Activated CD8-positive, alpha-beta memory T cell treated with anti-CD3 and anti-CD28 coated beads for 36 hours (primary cell): ENCODE data around the gene FBXO46. TPM values are rescaled to one million over a fixed set of nuclear protein-coding genes. Genes with fewer than 3 reads are reported as not detected.

Source experiments
- CTCF ChIA-PET: fragments of 350-600 bp; sonication (Branson Sonifier 250); formaldehyde crosslinking; loops from one replicate; lab custom pipeline; 2021; ENCODE audit warnings: antibody characterized with exemption; lab: Charles Lee
- POLR2A ChIA-PET: fragments of 350-600 bp; sonication (Branson Sonifier 250); formaldehyde crosslinking; loops from one replicate; lab custom pipeline; 2021; ENCODE audit warnings: antibody characterized with exemption; lab: Charles Lee
- total RNA-seq, 2 experiments: library from RNA; stranded (reverse); gene quantifications; one replicate each; pipeline ENCODE4 v1.2.3, GENCODE V29; 2021

The FBXO46 gene
- total RNA-seq, 2 experiments from 2014 or later: 26.5 to 30.4 TPM

GRCh38 chr19:45768655-45768983, 37.9 kb upstream of the FBXO46 start:
- CTCF ChIA-PET: interaction anchor here (0.5 to 4.0 kb wide), 16 partner anchors 11 to 344 kb away, joined by 3 to 43 read pairs (median 6); partner anchors contain the start of genes DMWD, FBXO46, QPCTL and SNRPD2
- POLR2A ChIA-PET: interaction anchor here (0.8 to 2.1 kb wide), 6 partner anchors 13 to 77 kb away, joined by 3 to 11 read pairs (median 4); partner anchors contain the start of genes DMPK, FBXO46 and SNRPD2

- POLR2A ChIA-PET: interaction anchor here (0.6 to 2.1 kb wide), 6 partner anchors 27 to 729 kb away, joined by 3 to 11 read pairs (median 4); partner anchors contain the start of genes FBXO46 and SNRPD2
- CTCF ChIA-PET: interaction anchor here (0.5 to 4.0 kb wide), 13 partner anchors 11 to 519 kb away, joined by 3 to 43 read pairs (median 3); partner anchors contain the start of gene FBXO46
Observed at GRCh38 chr19:45767881-45768654, 37.4 kb upstream of the FBXO46 start.

GRCh38 chr19:45767410-45767880, 36.7 kb upstream of the FBXO46 start:
- ChIA-PET CTCF (interaction anchor here (1.0 to 4.0 kb wide), 6 partner anchors 33 to 519 kb away, joined by 3 to 43 read pairs (median 3); partner anchors contain the start of gene FBXO46), POLR2A (interaction anchor here (0.6 kb wide), 1 partner anchor 728 kb away, joined by 6 read pairs; no protein-coding TSS in a partner anchor)

- ChIA-PET POLR2A (no interaction called here), CTCF (interaction anchor here (1.0 to 1.2 kb wide), 3 partner anchors 50 to 365 kb away, joined by 3 read pairs; no protein-coding TSS in a partner anchor)
Observed at GRCh38 chr19:45766869-45767346, 36.2 kb upstream of the FBXO46 start.

- CTCF ChIA-PET: interaction anchor here (1.0 kb wide), 1 partner anchor 51 kb away, joined by 3 read pairs; no protein-coding TSS in a partner anchor
- POLR2A ChIA-PET: no interaction called here
Observed at GRCh38 chr19:45766296-45766868, 35.7 kb upstream of the FBXO46 start.

- POLR2A ChIA-PET: no interaction called here
Observed at GRCh38 chr19:45765702-45766295, 35.1 kb upstream of the FBXO46 start.

GRCh38 chr19:45764945-45765701, 34.4 kb upstream of the FBXO46 start:
- POLR2A ChIA-PET: no interaction called here
- CTCF ChIA-PET: interaction anchor here (1.2 kb wide), 1 partner anchor 34 kb away, joined by 3 read pairs; no protein-coding TSS in a partner anchor

More at GRCh38 chr19:45765702-45766295, 35.1 kb upstream of the FBXO46 start:
- CTCF ChIA-PET: no interaction called here

- ChIA-PET POLR2A (no interaction called here), CTCF (interaction anchor here (1.2 kb wide), 1 partner anchor 35 kb away, joined by 3 read pairs; no protein-coding TSS in a partner anchor)
Observed at GRCh38 chr19:45764475-45764874, 33.8 kb upstream of the FBXO46 start.

- POLR2A ChIA-PET: no interaction called here
- CTCF ChIA-PET: interaction anchor here (1.2 kb wide), 1 partner anchor 35 kb away, joined by 3 read pairs; no protein-coding TSS in a partner anchor
Observed at GRCh38 chr19:45763691-45764294, 33.1 kb upstream of the FBXO46 start.

- POLR2A ChIA-PET: no interaction called here
- CTCF ChIA-PET: no interaction called here
Observed at GRCh38 chr19:45762870-45763631, 32.4 kb upstream of the FBXO46 start.

- ChIA-PET CTCF (no interaction called here), POLR2A (interaction anchor here (0.7 kb wide), 1 partner anchor 52 kb away, joined by 6 read pairs; no protein-coding TSS in a partner anchor)
Observed at GRCh38 chr19:45761714-45762113, 31.0 kb upstream of the FBXO46 start.

GRCh38 chr19:45758921-45759320, 28.2 kb upstream of the FBXO46 start:
- ChIA-PET POLR2A (no interaction called here), CTCF (no interaction called here)

GRCh38 chr19:45757695-45758094, 27.0 kb upstream of the FBXO46 start:
- CTCF ChIA-PET: interaction anchor here (1.1 kb wide), 1 partner anchor 12 kb away, joined by 3 read pairs; no protein-coding TSS in a partner anchor
- POLR2A ChIA-PET: no interaction called here

GRCh38 chr19:45754323-45754722, 23.6 kb upstream of the FBXO46 start:
- ChIA-PET POLR2A (interaction anchor here (1.1 kb wide), 1 partner anchor 78 kb away, joined by 3 read pairs; no protein-coding TSS in a partner anchor), CTCF (interaction anchor here (1.1 to 1.7 kb wide), 2 partner anchors 10 to 20 kb away, joined by 4 read pairs; no protein-coding TSS in a partner anchor)

- CTCF ChIA-PET: interaction anchor here (1.4 to 1.7 kb wide), 2 partner anchors 9 to 63 kb away, joined by 3 to 4 read pairs; no protein-coding TSS in a partner anchor
- POLR2A ChIA-PET: interaction anchor here (1.1 kb wide), 1 partner anchor 79 kb away, joined by 3 read pairs; no protein-coding TSS in a partner anchor
Observed at GRCh38 chr19:45753548-45753947, 22.9 kb upstream of the FBXO46 start.

GRCh38 chr19:45752639-45753038, 21.9 kb upstream of the FBXO46 start:
- CTCF ChIA-PET: interaction anchor here (1.1 to 1.4 kb wide), 2 partner anchors 16 to 64 kb away, joined by 3 to 6 read pairs; partner anchors contain the start of gene SIX5
- POLR2A ChIA-PET: interaction anchor here (0.6 kb wide), 2 partner anchors 23 to 685 kb away, joined by 4 read pairs; no protein-coding TSS in a partner anchor
